MM.1S (cell line): ENCODE data around the gene UBE2D4.

ENCODE experiments used
- CTCF ChIP-seq: fragments of 300-600 bp; sonication (generic); IDR thresholded peaks from 2 replicates; pipeline ENCODE4 v1.5.1; 2016; ENCODE audit warnings: antibody characterized with exemption, low read length, mixed read lengths
- EZH2 ChIP-seq: fragments of 300-600 bp; sonication (generic); optimal IDR thresholded peaks from 2 replicates; pipeline ENCODE3; 2017; ENCODE audit warnings: low read depth, mild to moderate bottlenecking, antibody characterized with exemption, low read length, mixed read lengths
- EZH2phosphoT487 ChIP-seq: fragments of 300-600 bp; sonication (generic); IDR thresholded peaks from 2 replicates; pipeline ENCODE4 v1.6.1; 2018; ENCODE audit warnings: antibody characterized with exemption, low read length

- no peak for TF ChIP-seq EZH2
- TF ChIP-seq CTCF: no peak
- no peak for TF ChIP-seq EZH2phosphoT487
Observed at GRCh38 chr7:43953071-43953470, 26.8 kb downstream of the UBE2D4 start.
